GM11168 (cell line): ENCODE measurements around the gene ARNT2.

ENCODE experiments used
- in situ Hi-C: fragments of 300-500 bp; cut with MboI; formaldehyde crosslinking; loops from one replicate; pipeline ENCODE4 v1.12.0; 2022; ENCODE audit warnings: low sequenced_read_pairs; ENCODE audit not compliant: unreplicated experiment

The ARNT2 gene

GRCh38 chr15:80563372-80563997 is 159.3 kb downstream of the ARNT2 start:
- in situ Hi-C loops = no loop called here

GRCh38 chr15:80564056-80564455 is 159.9 kb downstream of the ARNT2 start:
- in situ Hi-C loops = no loop called here

GRCh38 chr15:80565398-80565797 is 161.2 kb downstream of the ARNT2 start:
- in situ Hi-C loops = no loop called here

- in situ Hi-C loops = no loop called here
Observed at GRCh38 chr15:80565988-80566387, 161.8 kb downstream of the ARNT2 start.

- in situ Hi-C loops = no loop called here
Observed at GRCh38 chr15:80567721-80568157, 163.6 kb downstream of the ARNT2 start.

GRCh38 chr15:80568298-80568697 is 164.1 kb downstream of the ARNT2 start:
- in situ Hi-C loops = no loop called here

GRCh38 chr15:80568876-80569605 is 164.9 kb downstream of the ARNT2 start:
- in situ Hi-C loops = no loop called here

- in situ Hi-C loops = no loop called here
Observed at GRCh38 chr15:80569656-80570055, 165.5 kb downstream of the ARNT2 start.

- in situ Hi-C loops = no loop called here
Observed at GRCh38 chr15:80570553-80570952, 166.4 kb downstream of the ARNT2 start.

- in situ Hi-C loops = no loop called here
Observed at GRCh38 chr15:80572337-80572736, 168.2 kb downstream of the ARNT2 start.

- in situ Hi-C loops = no loop called here
Observed at GRCh38 chr15:80573606-80574005, 169.4 kb downstream of the ARNT2 start.

- in situ Hi-C loops = no loop called here
Observed at GRCh38 chr15:80574590-80574989, 170.4 kb downstream of the ARNT2 start.

- in situ Hi-C loops = no loop called here
Observed at GRCh38 chr15:80576519-80577090, 172.4 kb downstream of the ARNT2 start.

GRCh38 chr15:80577552-80578205 is 173.5 kb downstream of the ARNT2 start:
- in situ Hi-C loops = no loop called here

- in situ Hi-C loops = no loop called here
Observed at GRCh38 chr15:80578206-80578595, 174.0 kb downstream of the ARNT2 start.

GRCh38 chr15:80578871-80579270 is 174.7 kb downstream of the ARNT2 start:
- in situ Hi-C loops = no loop called here

GRCh38 chr15:80579611-80580010 is 175.4 kb downstream of the ARNT2 start:
- in situ Hi-C loops = no loop called here

- in situ Hi-C loops = no loop called here
Observed at GRCh38 chr15:80580106-80580505, 175.9 kb downstream of the ARNT2 start.

- in situ Hi-C loops = no loop called here
Observed at GRCh38 chr15:80580536-80581260, 176.5 kb downstream of the ARNT2 start.

GRCh38 chr15:80581976-80582375 is 177.8 kb downstream of the ARNT2 start:
- in situ Hi-C loops = no loop called here
